HepG2 (cell line): Measurements from ENCODE around the gene ELP5. TPM values are rescaled to one million over a fixed set of nuclear protein-coding genes. Genes with fewer than 3 reads are reported as not detected.

Experiments used
- CEBPZ ChIP-seq: IDR thresholded peaks from 2 replicates; pipeline ENCODE4 v1.6.1; 2012; ENCODE audit warnings: low read length, improper control_type of control experiment
- CREBL2 ChIP-seq: sonication (generic); formaldehyde crosslinking; IDR thresholded peaks from 2 replicates; pipeline ENCODE4 v1.8.1; 2023; ENCODE audit warnings: missing genetic modification reagents, mild to moderate bottlenecking, borderline replicate concordance
- FLYWCH1 ChIP-seq: sonication (generic); formaldehyde crosslinking; IDR thresholded peaks from 2 replicates; pipeline ENCODE4 v1.8.1; 2023; ENCODE audit warnings: mild to moderate bottlenecking, missing genetic modification reagents
- HINFP ChIP-seq: sonication (generic); formaldehyde crosslinking; IDR thresholded peaks from 2 replicates; pipeline ENCODE4 v1.4.0; 2020; ENCODE audit warnings: low read depth, mild to moderate bottlenecking, missing genetic modification reagents
- HNF1B ChIP-seq: sonication (generic); formaldehyde crosslinking; IDR thresholded peaks from 2 replicates; pipeline ENCODE4 v1.5.1; 2020; ENCODE audit warnings: mild to moderate bottlenecking, moderate library complexity, missing genetic modification reagents
- MAFF ChIP-seq: IDR thresholded peaks from 2 replicates; pipeline ENCODE4 v1.6.1; 2011; ENCODE audit warnings: low read depth, low read length, improper control_type of control experiment
- ZFP91 ChIP-seq: sonication (generic); formaldehyde crosslinking; IDR thresholded peaks from 2 replicates; pipeline ENCODE4 v1.9.0; 2022; ENCODE audit warnings: missing genetic modification reagents, mild to moderate bottlenecking, borderline replicate concordance
- ZNF430 ChIP-seq: sonication (generic); formaldehyde crosslinking; IDR thresholded peaks from 2 replicates; pipeline ENCODE4 v1.9.0; 2021; ENCODE audit warnings: mild to moderate bottlenecking, missing genetic modification reagents
- ZNF646 ChIP-seq: sonication (generic); formaldehyde crosslinking; IDR thresholded peaks from 2 replicates; pipeline ENCODE4 v1.9.0; 2021; ENCODE audit warnings: mild to moderate bottlenecking, missing genetic modification reagents
- ZNF749 ChIP-seq: sonication (generic); formaldehyde crosslinking; IDR thresholded peaks from 2 replicates; pipeline ENCODE4 v1.8.0; 2022; ENCODE audit warnings: mild to moderate bottlenecking, missing genetic modification reagents, moderate library complexity, borderline replicate concordance
- ZNF790 ChIP-seq: sonication (generic); formaldehyde crosslinking; IDR thresholded peaks from 2 replicates; pipeline ENCODE4 v1.8.0; 2022; ENCODE audit warnings: missing genetic modification reagents, mild to moderate bottlenecking, borderline replicate concordance
- polyA plus RNA-seq, 8 experiments: library from polyadenylated mRNA; depleted of rRNA in 3 of 8; stranded (reverse) in 7 of 8; unstranded in 1 of 8; fragments of >200 nt; fragmentation: Illumina TruSeq in 4 of 8; extraction: Trizol in 4 of 8; gene quantifications; 2 replicates each; pipeline versions ENCODE4 v1.2.1 to v1.2.3, GENCODE V29; 2011 to 2016; ENCODE audit warnings: low read depth in 4 of 8, missing spikeins in 1 of 8, mixed read lengths in 1 of 8; ENCODE audit not compliant: insufficient read depth in 1 of 8
- total RNA-seq, 5 experiments: library from RNA; depleted of rRNA; stranded (reverse); fragments of >200 nt; fragmentation: Illumina TruSeq; extraction: Trizol; gene quantifications; 2 replicates each; pipeline ENCODE4 v1.2.3, GENCODE V29; 2016; ENCODE audit warnings: low read depth in 1 of 5

ELP5 gene
- total and polyA plus RNA-seq, 2 of the 13 experiments (the other 11 are each of a cell fraction or from before 2014, with no cell fraction given) = 67.6 to 69.8 TPM

- TF ChIP-seq ZNF646 (CRISPR knock-in tag) = no peak
- TF ChIP-seq CREBL2 (CRISPR knock-in tag) = no peak
- TF ChIP-seq FLYWCH1 (CRISPR knock-in tag) = no peak
- TF ChIP-seq CEBPZ = no peak
- no peak; the same call in 1 of the 2 replicates for TF ChIP-seq ZNF749
- TF ChIP-seq ZFP91 (CRISPR knock-in tag) = peak; percentile 76; the same call in 1 of the 2 replicates
- no peak for TF ChIP-seq HINFP (CRISPR knock-in tag)
- no peak for TF ChIP-seq MAFF
- TF ChIP-seq ZNF790 (CRISPR knock-in tag) = 0 out of 2 replicates have a peak, but pooled peaks have one; percentile 74
- TF ChIP-seq HNF1B = peak; percentile 61; the same call in 1 of the 2 replicates
- no peak for TF ChIP-seq ZNF430
Observed at GRCh38 chr17:7241783-7242716, 10.0 kb upstream of the ELP5 start, which contains the start of gene GABARAP (continued).
